Measurements from ENCODE around the gene ZDHHC8.

DNA sequence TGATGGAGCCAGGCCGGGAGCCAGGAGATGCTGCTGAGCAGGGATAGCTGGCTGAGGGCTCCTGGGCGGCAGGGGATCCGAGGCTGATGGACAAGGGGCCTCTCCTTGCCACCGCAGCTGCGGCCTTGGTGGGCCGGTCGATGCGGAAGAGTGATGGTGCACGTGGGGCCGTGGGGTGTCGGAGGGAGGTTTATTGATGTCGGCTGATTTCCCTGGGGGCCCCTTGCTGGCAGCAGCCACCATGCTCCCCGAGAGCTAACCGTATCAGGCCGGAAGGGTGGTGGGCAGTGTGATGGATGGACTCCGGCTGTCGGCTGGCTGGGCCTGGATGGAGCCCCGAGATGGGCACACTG, 50.3 kb downstream of the ZDHHC8 start:
- TF ChIP-seq POLR2A (IDR thresholded peaks at IDR 0.05; ENCODE audit: extremely low read depth, insufficient read length) = no peak
- TF ChIP-seq, protein P1, sequence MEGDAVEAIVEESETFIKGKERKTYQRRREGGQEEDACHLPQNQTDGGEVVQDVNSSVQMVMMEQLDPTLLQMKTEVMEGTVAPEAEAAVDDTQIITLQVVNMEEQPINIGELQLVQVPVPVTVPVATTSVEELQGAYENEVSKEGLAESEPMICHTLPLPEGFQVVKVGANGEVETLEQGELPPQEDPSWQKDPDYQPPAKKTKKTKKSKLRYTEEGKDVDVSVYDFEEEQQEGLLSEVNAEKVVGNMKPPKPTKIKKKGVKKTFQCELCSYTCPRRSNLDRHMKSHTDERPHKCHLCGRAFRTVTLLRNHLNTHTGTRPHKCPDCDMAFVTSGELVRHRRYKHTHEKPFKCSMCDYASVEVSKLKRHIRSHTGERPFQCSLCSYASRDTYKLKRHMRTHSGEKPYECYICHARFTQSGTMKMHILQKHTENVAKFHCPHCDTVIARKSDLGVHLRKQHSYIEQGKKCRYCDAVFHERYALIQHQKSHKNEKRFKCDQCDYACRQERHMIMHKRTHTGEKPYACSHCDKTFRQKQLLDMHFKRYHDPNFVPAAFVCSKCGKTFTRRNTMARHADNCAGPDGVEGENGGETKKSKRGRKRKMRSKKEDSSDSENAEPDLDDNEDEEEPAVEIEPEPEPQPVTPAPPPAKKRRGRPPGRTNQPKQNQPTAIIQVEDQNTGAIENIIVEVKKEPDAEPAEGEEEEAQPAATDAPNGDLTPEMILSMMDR (IDR thresholded peaks at IDR 0.05; ENCODE audit: low read depth, low read length) = no peak
- TF ChIP-seq, protein P2, sequence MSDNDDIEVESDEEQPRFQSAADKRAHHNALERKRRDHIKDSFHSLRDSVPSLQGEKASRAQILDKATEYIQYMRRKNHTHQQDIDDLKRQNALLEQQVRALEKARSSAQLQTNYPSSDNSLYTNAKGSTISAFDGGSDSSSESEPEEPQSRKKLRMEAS (IDR thresholded peaks at IDR 0.05; ENCODE audit: low read depth, low read length) = no peak
- TF ChIP-seq MYC (IDR thresholded peaks at IDR 0.05; ENCODE audit: low read depth, low read length) = no peak
